HFFc6 (cell line): ENCODE results near the gene SHISA6. TPM values are rescaled to one million over a fixed set of nuclear protein-coding genes. Genes with fewer than 3 reads are reported as not detected.

Source experiments
- DNase-seq: peaks from one replicate; pipeline ENCODE4 v3.0.0-alpha.2; 2018
- H3K27ac Mint-ChIP-seq: 2 replicates; pipeline ENCODE4 v1.8.0; 2020; ENCODE audit warnings: mild to moderate bottlenecking, mixed read lengths
- H3K27me3 Mint-ChIP-seq: 2 replicates; pipeline ENCODE4 v1.8.0; 2021; ENCODE audit warnings: mild to moderate bottlenecking, moderate library complexity, mixed read lengths; ENCODE audit not compliant: insufficient read depth
- H3K36me3 Mint-ChIP-seq: 2 replicates; pipeline ENCODE4 v1.8.0; 2021; ENCODE audit warnings: low read depth, mixed read lengths
- H3K4me1 Mint-ChIP-seq: 2 replicates; pipeline ENCODE4 v1.8.0; 2020; ENCODE audit warnings: low read depth, mixed read lengths
- H3K4me3 Mint-ChIP-seq: 2 replicates; pipeline ENCODE4 v1.8.0; 2020; ENCODE audit warnings: mild to moderate bottlenecking, moderate library complexity, mixed read lengths
- H3K9me3 Mint-ChIP-seq: 2 replicates; pipeline ENCODE4 v1.8.0; 2020; ENCODE audit warnings: mild to moderate bottlenecking, mixed read lengths
- CTCF ChIP-seq: fragments of 200-600 bp; sonication (generic); IDR thresholded peaks from 2 replicates; pipeline ENCODE4 v1.5.0; 2021; ENCODE audit warnings: antibody characterized with exemption, mild to moderate bottlenecking
- total RNA-seq, 6 experiments: library from RNA; stranded (reverse); fragmentation: NEBNext Ultra II Directional; extraction: Animal tissue kit (Norgen Biotek cat#: 25700); gene quantifications; 2 replicates in 1 of 6; 3 replicates in 5 of 6; pipeline ENCODE4 v1.2.3, GENCODE V29; 2021

SHISA6 gene
- total RNA-seq, 6 experiments from 2014 or later: not detected

GRCh38 chr17:11486868-11487310 lies 245.9 kb downstream of the SHISA6 start:
- Mint-ChIP-seq H3K4me3 (no peak overlapping the region), H3K27me3 (no peaks in the 10 kb centered on the region; the same call in none of the 2 replicates), H3K4me1 (no peaks in the 10 kb centered on the region), H3K9me3 (peaks cover 73% of the 10 kb centered on the region), H3K27ac (no peak overlapping the region), H3K36me3 (no peaks in the 10 kb centered on the region; the same call in 1 of the 2 replicates)
- no peak for TF ChIP-seq CTCF
- DNase-seq: no peak

- Mint-ChIP-seq H3K4me3 (no peak overlapping the region), H3K9me3 (peaks cover 73% of the 10 kb centered on the region), H3K27me3 (no peaks in the 10 kb centered on the region; the same call in none of the 2 replicates), H3K36me3 (no peaks in the 10 kb centered on the region; the same call in 1 of the 2 replicates), H3K27ac (no peak overlapping the region), H3K4me1 (no peaks in the 10 kb centered on the region)
- TF ChIP-seq CTCF: no peak
- DNase-seq: no peak
Observed at GRCh38 chr17:11487469-11487868, 246.5 kb downstream of the SHISA6 start.

GRCh38 chr17:11488407-11488806 lies 247.4 kb downstream of the SHISA6 start:
- Mint-ChIP-seq H3K4me1 (no peaks in the 10 kb centered on the region), H3K36me3 (no peaks in the 10 kb centered on the region; the same call in 1 of the 2 replicates), H3K27me3 (no peaks in the 10 kb centered on the region; the same call in none of the 2 replicates), H3K4me3 (no peak overlapping the region), H3K9me3 (peaks cover 76% of the 10 kb centered on the region), H3K27ac (no peak overlapping the region)
- TF ChIP-seq CTCF: no peak
- DNase-seq: no peak

- no peak for TF ChIP-seq CTCF
- H3K27ac Mint-ChIP-seq: no peak overlapping the region
- H3K36me3 Mint-ChIP-seq: peaks cover 5% of the 10 kb centered on the region
- H3K27me3 Mint-ChIP-seq: peaks cover 1% of the 10 kb centered on the region
- H3K4me1 Mint-ChIP-seq: no peaks in the 10 kb centered on the region
- no peak for DNase-seq
- peaks cover 75% of the 10 kb centered on the region for H3K9me3 Mint-ChIP-seq
- no peak overlapping the region for H3K4me3 Mint-ChIP-seq
Observed at GRCh38 chr17:11490171-11490755, 249.2 kb downstream of the SHISA6 start.

GRCh38 chr17:11492511-11492910 lies 251.5 kb downstream of the SHISA6 start:
- Mint-ChIP-seq H3K4me3 (no peak overlapping the region), H3K9me3 (peaks cover 77% of the 10 kb centered on the region), H3K27ac (no peak overlapping the region), H3K36me3 (peaks cover 12% of the 10 kb centered on the region), H3K4me1 (no peaks in the 10 kb centered on the region), H3K27me3 (peaks cover 1% of the 10 kb centered on the region)
- no peak for DNase-seq
- no peak for TF ChIP-seq CTCF
